Activated gamma-delta T cell treated with Interleukin-2 at 50 U/mL for 16 hours (primary cell): ENCODE results near the gene SCP2.

Experiments used
- DNase-seq: peaks from one replicate; pipeline ENCODE4 v3.0.0-alpha.2; 2020

SCP2 gene, protein sequence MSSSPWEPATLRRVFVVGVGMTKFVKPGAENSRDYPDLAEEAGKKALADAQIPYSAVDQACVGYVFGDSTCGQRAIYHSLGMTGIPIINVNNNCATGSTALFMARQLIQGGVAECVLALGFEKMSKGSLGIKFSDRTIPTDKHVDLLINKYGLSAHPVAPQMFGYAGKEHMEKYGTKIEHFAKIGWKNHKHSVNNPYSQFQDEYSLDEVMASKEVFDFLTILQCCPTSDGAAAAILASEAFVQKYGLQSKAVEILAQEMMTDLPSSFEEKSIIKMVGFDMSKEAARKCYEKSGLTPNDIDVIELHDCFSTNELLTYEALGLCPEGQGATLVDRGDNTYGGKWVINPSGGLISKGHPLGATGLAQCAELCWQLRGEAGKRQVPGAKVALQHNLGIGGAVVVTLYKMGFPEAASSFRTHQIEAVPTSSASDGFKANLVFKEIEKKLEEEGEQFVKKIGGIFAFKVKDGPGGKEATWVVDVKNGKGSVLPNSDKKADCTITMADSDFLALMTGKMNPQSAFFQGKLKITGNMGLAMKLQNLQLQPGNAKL

DNA sequence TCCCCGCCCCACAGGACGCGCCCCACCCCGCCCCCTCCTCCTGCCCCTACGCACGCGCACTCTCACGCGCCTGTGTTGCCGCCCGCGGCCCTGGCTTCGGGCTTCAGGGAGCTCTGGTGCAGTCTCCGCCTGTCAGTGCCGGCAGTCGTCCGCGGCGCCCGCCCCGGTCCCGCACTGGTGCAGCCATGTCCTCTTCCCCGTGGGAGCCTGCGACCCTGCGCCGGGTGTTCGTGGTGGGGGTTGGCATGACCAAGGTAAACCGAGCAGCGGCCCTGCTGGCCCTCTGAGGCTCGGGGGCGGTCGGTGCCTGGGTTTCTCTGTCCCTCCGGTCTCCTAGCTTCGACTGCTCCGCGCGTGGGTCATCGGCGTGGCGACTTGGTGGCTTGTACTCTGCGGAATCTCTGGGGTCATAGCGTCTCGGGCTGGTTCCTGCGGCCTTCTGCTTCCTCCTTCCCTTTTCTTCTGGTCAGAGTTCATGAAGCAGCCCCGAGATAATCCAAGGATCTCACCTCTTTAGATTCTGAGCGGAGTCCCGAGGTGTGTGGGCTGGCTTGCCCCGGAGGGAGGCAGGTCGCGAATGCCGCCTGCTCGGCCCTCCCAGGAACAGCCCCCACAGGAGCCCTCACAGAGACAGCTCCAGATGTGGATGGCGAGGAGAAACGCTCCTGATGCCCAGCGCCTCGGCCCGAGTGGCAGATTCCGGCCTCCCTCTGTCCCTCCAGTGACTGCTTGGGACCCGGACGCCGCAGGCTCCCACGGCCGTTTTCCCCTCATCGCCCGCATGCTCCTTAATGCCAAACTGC lies at the start of gene SCP2:
TSS of gene SCP2 (plus strand) at position 65 of the 803 bp plus-strand sequence. CDS start at position 186, 121 bp downstream.
- DNase-seq = peak; percentile 77

DNA sequence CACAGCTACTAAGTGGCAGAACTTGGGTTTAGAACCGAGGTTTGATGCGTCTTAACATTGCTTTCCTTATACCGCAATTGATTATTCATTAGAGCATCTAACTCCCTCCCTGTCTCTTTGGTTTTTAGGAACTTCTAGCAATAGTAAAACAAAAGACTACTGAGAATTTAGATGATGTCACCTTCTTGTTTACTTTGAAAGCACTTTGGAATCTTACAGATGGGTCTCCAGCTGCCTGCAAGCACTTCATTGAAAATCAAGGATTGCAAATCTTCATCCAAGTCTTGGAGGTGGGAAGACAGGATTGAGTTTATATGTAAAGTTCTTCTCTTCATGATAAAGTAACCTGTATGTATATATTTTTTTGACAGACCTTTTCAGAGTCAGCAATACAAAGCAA lies 49.5 kb upstream of the SCP2 start:
- DNase-seq = no peak

DNA sequence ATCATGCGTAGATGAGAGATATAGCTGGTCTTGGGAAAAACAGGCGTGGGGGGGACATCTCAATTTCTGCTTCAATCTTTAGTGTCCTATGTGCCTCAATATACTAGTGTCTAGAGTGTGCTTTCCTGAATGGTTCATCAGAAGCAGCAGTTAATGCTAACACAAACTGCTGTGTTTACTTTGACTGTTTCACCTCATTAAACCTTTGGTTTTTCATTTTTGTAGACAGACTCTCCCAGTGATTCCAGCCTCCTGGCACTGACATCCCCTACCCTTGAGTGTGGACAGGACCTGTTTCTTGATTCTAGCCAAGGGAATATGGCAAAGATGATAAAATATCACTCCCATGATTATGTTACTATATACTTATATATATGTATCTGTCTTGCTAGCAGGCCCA lies 46.9 kb upstream of the SCP2 start:
- DNase-seq = no peak

DNA sequence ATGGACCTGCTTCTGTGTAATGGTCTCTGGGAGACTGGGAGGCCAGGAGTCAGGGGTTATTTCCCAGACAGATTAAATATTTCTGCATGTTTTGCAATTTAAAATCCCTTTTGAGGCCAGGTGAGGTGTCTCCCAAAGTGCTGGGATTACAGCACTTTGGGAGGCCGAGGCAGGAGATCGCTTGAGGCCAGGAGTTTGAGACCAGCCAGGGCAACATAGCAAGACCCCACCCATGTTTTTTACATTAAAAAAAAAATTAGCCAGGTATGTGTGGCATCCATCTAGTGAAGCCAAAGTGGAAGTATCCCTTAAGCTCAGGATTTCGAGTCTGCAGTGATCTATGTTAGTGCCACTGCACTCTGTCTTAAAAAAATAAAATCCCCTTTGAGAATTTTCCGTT lies 39.6 kb upstream of the SCP2 start:
- no peak for DNase-seq

- no peak for DNase-seq
These were observed 34.5 kb upstream of the SCP2 start for GRCh38 chr1:52892424-52893215.

DNA sequence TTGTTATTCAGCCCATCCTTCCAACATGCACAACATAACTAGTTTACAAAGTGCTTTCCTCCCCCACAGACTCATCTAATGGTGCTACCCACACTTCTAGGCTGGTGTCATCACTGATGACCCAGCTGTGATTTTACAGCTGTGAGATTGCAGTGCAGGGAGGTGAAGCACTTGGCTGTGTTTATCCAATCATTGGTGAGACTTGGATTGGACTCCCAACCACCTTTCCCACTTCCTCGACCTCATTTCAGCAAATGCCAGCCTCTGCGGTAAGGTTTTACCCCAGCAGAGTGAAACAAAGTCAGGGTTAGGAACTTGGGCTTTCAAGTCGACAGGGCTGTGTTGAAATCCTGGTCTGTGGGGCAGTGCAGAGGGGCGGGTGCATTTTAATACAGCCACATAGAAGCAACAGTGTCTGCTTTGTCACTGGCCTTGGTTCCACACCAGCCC lies 27.6 kb upstream of the SCP2 start:
- DNase-seq = no peak

GRCh38 chr1:52900402-52900801 lies 26.7 kb upstream of the SCP2 start:
- DNase-seq = no peak

- DNase-seq = no peak
These were observed 25.7 kb upstream of the SCP2 start for GRCh38 chr1:52901384-52901783.

DNA sequence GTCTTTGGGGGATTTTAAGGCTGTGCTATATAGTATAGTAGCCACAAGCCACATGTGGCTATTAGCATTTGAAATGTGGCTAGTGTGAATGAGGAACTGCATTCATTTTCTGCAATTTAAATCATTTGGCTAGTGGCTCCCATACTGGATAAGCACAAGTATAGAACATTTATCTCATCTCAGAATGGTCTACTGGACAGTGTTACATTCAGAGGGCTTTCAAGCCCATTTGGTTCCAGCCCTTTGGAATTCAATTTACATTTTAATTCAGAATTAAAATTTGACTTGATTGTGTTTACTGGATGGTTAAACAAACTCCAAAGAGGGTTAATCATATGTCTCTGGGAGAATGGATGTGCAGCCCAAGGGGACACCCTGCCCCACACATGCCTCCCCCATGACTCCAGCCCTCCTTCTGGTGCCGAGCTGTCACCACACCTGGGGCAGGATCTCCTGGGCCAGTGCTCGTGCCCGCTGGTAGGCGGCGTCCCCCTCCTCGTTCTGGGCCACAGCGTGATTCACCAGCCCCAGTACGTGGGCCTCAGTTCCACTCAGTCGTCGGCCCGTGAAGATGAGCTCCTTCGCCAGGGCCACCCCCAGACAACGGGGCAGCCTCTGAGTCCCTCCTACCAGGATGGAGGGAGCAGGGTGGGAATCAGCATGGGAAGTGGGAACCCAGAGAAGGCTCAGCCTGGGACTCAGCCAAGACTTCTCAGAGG lies 22.7 kb upstream of the SCP2 start:
- no peak for DNase-seq

DNA sequence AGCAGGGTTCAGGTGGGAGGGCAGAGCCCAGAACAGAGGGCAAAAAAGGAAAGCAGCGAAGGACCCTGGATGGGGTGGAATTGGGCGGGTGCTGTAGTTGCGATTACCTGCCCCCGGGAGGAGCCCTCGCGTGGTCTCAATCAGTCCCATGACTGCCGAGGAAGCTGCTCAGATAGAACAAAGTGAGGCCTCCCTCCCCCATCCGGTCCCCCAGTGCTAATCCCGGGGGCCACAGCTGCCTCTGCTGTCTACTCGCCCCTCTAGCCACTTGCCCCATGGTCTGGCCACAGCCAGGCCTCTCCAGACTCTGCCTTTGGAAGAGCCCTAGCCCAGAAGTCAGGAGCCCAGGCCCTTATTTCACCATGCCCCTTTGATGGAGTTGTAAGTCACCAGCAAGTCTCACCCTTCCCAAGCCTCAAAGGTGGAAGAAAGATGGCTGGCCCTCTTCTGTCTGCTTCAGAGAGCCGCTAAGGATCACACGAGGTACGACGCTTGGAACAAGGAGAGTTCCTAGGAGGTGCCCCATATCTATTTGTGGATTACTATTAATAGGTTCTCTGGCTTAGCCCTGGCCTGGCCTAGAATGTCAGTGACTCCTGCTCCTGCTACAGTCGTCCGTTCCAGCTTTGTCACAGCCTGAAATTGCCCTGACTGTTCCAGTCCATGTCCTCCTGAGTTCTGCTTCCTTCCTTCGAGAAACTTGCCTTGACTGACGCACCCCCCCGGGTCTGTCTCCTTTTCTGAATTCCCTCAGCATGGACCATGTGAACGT lies 22.0 kb upstream of the SCP2 start:
- no peak for DNase-seq

DNA sequence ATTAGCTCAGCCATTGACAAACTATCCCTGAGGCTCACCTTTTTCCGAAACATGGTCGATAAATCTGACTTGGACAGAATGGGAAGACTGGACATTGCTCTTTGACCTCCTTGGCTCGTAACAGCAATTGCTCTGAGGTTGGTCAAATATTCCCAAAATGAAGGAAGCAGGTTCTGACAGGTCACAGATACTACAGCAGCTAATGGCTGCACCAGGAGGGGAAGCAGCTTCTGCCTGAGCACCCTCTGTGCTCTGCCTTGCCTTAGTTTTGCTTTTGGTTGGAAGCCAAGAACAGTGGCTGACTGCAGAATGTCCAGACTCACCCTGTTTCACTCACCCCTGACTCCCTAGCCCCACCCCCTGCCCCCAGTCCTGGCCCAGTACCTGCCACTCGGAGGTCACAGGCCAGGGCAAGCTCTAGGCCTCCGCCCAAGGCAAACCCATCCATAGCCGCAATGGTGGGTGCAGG lies 20.9 kb upstream of the SCP2 start:
- no peak for DNase-seq

GRCh38 chr1:52907068-52907811 lies 19.8 kb upstream of the SCP2 start:
- no peak for DNase-seq

- no peak for DNase-seq
These were observed 19.3 kb upstream of the SCP2 start for GRCh38 chr1:52907812-52908153.

DNA sequence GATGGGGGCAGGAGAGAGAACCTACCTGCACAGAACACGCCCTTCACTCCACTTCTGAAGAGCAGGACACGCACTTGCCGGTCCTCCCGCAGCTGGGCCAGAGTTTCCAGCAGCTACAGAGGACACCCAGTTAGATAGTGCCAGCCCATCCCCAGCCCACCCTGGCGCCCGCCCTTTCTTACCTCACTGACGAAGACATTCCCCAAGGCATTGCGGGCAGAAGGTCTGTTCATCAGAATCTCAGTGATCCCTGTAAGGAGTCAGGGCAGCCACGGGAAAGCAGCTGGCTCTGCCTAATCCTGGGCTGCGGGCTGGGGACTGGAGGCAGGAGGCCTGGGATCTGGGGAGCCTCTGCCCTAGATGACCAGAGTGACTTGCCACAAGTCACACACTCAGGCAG lies 15.5 kb upstream of the SCP2 start:
- no peak for DNase-seq

DNA sequence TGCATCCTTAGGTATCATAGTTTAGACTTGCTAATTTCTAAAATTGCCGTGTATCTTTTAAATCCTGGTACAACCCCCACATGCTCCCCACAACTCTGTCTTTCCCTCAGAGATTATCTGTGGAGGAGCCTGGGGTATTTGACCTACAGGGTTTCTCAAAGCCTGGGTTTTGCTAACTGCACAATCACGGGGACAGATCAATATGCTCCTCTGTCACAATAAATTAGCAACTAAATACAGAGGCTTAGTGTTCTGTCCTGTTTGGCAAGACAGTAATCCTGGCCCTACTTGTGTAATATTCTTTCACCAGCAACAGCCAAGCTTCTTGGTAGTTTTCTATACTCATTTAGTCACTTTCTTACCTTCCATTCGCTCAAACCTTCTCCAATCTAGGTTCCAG lies 14.1 kb upstream of the SCP2 start:
- no peak for DNase-seq

GRCh38 chr1:52913537-52913936 lies 13.5 kb upstream of the SCP2 start:
- DNase-seq = no peak

- no peak for DNase-seq
These were observed 12.6 kb upstream of the SCP2 start for GRCh38 chr1:52914463-52914862.

DNA sequence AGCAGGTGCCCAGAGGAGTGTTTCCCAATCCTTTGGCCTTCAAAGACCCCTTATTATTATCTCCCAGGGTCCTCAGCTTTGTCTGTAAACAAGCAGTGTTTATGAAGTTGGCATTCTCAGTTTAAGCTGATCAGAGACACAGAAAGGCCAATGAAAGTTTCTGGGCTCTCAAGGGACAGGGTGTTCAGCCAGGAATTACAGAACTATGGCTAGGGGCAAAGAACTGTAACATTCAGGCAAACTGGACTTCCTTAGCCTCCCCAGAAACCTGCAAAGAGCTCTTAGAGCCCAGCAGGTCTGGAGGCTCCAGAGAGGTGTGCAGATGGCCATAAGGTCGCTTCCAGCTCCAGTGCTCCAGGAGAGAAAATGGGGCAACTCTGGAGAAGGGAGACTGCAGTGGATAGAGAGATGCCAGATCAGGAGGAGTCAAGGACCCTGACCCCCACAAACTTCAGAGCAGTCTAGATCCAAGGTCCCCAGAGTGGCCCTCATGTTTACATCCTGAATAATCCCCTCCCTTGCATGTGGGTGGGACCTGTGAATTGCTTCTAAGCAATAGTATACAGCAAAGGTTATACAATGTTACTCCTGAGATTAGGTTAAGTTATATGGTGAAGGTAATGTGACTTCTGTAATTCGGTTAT lies 11.7 kb upstream of the SCP2 start:
- DNase-seq = no peak

- no peak for DNase-seq
These were observed 11.2 kb upstream of the SCP2 start for GRCh38 chr1:52915855-52916220.

- DNase-seq = no peak
These were observed 10.7 kb upstream of the SCP2 start for GRCh38 chr1:52916241-52916975.
